K562 (cell line): Measurements from ENCODE around the gene FRAT1. TPM values are rescaled to one million over a fixed set of nuclear protein-coding genes. Genes with fewer than 3 reads are reported as not detected.

ENCODE experiments used
- BCL6 ChIP-seq: fragments of 250-450 bp; sonication (Bioruptor Pico); IDR thresholded peaks from 2 replicates; pipeline ENCODE4 v1.4.0; 2020
- CCNT2 ChIP-seq: IDR thresholded peaks from 2 replicates; pipeline ENCODE4 v1.6.1; 2011; ENCODE audit warnings: borderline replicate concordance, low read depth, mild to moderate bottlenecking, moderate library complexity, mixed read lengths, low read length; ENCODE audit not compliant: insufficient read length; ENCODE audit errors: extremely low read depth
- CHCHD3 ChIP-seq: fragments of 250-450 bp; sonication (Bioruptor Pico); IDR thresholded peaks from 2 replicates; pipeline ENCODE4 v2.1.2; 2022; ENCODE audit warnings: mild to moderate bottlenecking
- ETV5 ChIP-seq: sonication (generic); formaldehyde crosslinking; IDR thresholded peaks from 2 replicates; pipeline ENCODE4 v1.4.0; 2020; ENCODE audit warnings: low read depth, mild to moderate bottlenecking, missing genetic modification reagents
- KLF10 ChIP-seq: fragments of 250-450 bp; sonication (Bioruptor Pico); IDR thresholded peaks from 2 replicates; pipeline ENCODE4 v1.6.1; 2021; ENCODE audit warnings: matching md5 sums
- MGA ChIP-seq: fragments of 450-650 bp; IDR thresholded peaks from 2 replicates; pipeline ENCODE4 v1.6.1; 2016; ENCODE audit warnings: mild to moderate bottlenecking, moderate library complexity
- NUFIP1 ChIP-seq: fragments of 450-650 bp; IDR thresholded peaks from 2 replicates; pipeline ENCODE4 v1.6.1; 2018; ENCODE audit not compliant: partially characterized antibody
- SAFB2 ChIP-seq: fragments of 200-400 bp; formaldehyde crosslinking; IDR thresholded peaks from 2 replicates; pipeline ENCODE4 v1.6.1; 2018; ENCODE audit warnings: borderline replicate concordance, low read length, low read depth, moderate library complexity; ENCODE audit not compliant: severe bottlenecking
- SOX6 ChIP-seq: fragments of 450-650 bp; IDR thresholded peaks from 2 replicates; pipeline ENCODE4 v1.6.1; 2014; ENCODE audit warnings: mild to moderate bottlenecking
- SRF ChIP-seq, 2 experiments: fragments of 250-450, 450-650 bp in 1 of 2; sonication (Bioruptor Pico) in 1 of 2; sonication (generic) in 1 of 2; formaldehyde crosslinking; IDR thresholded peaks; 2 replicates each; pipeline versions ENCODE4 v1.5.0 to v1.5.1; 2020 to 2022; ENCODE audit warnings: mild to moderate bottlenecking in 1 of 2, missing genetic modification reagents in 1 of 2
- ZKSCAN1 ChIP-seq: fragments of 150-350 bp; IDR thresholded peaks from 2 replicates; pipeline ENCODE4 v1.6.1; 2016; ENCODE audit warnings: low read depth, low read length
- ZNF175 ChIP-seq: fragments of 200-800 bp; sonication (Bioruptor generic); IDR thresholded peaks from 2 replicates; pipeline ENCODE4 v1.6.1; 2016; ENCODE audit warnings: low read depth, mild to moderate bottlenecking, missing genetic modification characterization, missing compliant biosample characterization
- ZNF639 ChIP-seq, 2 experiments: fragments of 200-800 bp in 1 of 2; sonication (Bioruptor generic) in 1 of 2; sonication (generic) in 1 of 2; formaldehyde crosslinking in 1 of 2; IDR thresholded peaks in 1 of 2; conservative IDR thresholded peaks in 1 of 2; 2 replicates each; pipeline versions ENCODE4 v1.5.0 to v1.6.1; 2016 to 2020; ENCODE audit warnings: missing compliant biosample characterization in 1 of 2, missing genetic modification characterization in 1 of 2, missing genetic modification reagents in 1 of 2
- ZNF79 ChIP-seq: fragments of 250-450 bp; sonication (Bioruptor Pico); IDR thresholded peaks from 2 replicates; pipeline ENCODE4 v1.4.0; 2020; ENCODE audit warnings: low read depth, mild to moderate bottlenecking, moderate library complexity
- polyA plus RNA-seq, 8 experiments: library from polyadenylated mRNA; depleted of rRNA in 4 of 8; stranded (reverse) in 5 of 8; unstranded in 3 of 8; fragments of >200 nt; fragmentation: Nextera tagmentation in 2 of 8; fragmentation: Illumina TruSeq in 1 of 8; extraction: Ambion mirVana in 2 of 8; extraction: Trizol in 1 of 8; gene quantifications; 2 replicates each; pipeline versions ENCODE4 v1.2.1 to v1.2.3, GENCODE V29; 2011 to 2014; ENCODE audit warnings: inconsistent platforms in 1 of 8, missing spikeins in 1 of 8
- total RNA-seq, 7 experiments: library from RNA; depleted of rRNA in 6 of 7; stranded (reverse); fragments of >200 nt in 6 of 7; fragmentation: Illumina TruSeq in 2 of 7; extraction: Trizol in 2 of 7; gene quantifications; 2 replicates each; pipeline versions ENCODE4 v1.2.1 to v1.2.3, GENCODE V29; 2011 to 2021; ENCODE audit warnings: low replicate concordance in 1 of 7

Gene FRAT1
- total and polyA plus RNA-seq, 9 of the 15 experiments (the other 6 are each of a cell fraction or from before 2014, with no cell fraction given): 0.11 to 4.6 (median 1.4) TPM

- TF ChIP-seq CCNT2: peak; percentile 54
- TF ChIP-seq ZNF175 (CRISPR knock-in tag): no peak
- no peak for TF ChIP-seq ZNF639 (CRISPR knock-in tag; conservative IDR thresholded peaks at IDR 0.05 in 1 of 2, IDR thresholded peaks at IDR 0.05 in 1 of 2)
- peak; percentile 85 for TF ChIP-seq SOX6
- TF ChIP-seq KLF10: no peak
- TF ChIP-seq SAFB2: no peak
- TF ChIP-seq ZNF79 (CRISPR knock-in tag): no peak
- TF ChIP-seq BCL6: no peak
- no peak for TF ChIP-seq ETV5 (CRISPR knock-in tag)
- TF ChIP-seq MGA: peak; percentile 92
- no peak for TF ChIP-seq CHCHD3
- no peak for TF ChIP-seq ZKSCAN1
- no peak for TF ChIP-seq SRF (CRISPR knock-in tag; IDR thresholded peaks at IDR 0.05)
- peak; percentile 84 for TF ChIP-seq NUFIP1
These were observed at the start of gene FRAT1 (continued) for GRCh38 chr10:97318772-97319651.
